Heart left ventricle (tissue), 13 donors: Measurements from ENCODE around the gene HOXB7.

ENCODE experiments used
- CTCF ChIP-seq, 12 donors: fragments of 200-600 bp; sonication (generic) in 4 of 12; IDR thresholded peaks; one replicate each; pipeline versions ENCODE4 v1.5.0 to v1.8.0; 2018 to 2022; ENCODE audit warnings: antibody characterized with exemption in 12 of 12, mild to moderate bottlenecking in 5 of 12
- POLR2A ChIP-seq, 2 donors: fragments of 450-650 bp; IDR thresholded peaks; one replicate each; pipeline ENCODE4 v1.6.1; 2017; ENCODE audit warnings: antibody characterized with exemption in 2 of 2, mild to moderate bottlenecking in 2 of 2, moderate library complexity in 2 of 2
- donor health status: ischemic (EF 13 %, LVEDD 7.1; RV severe dilation, severe dysfunction).
- donor health status: DM: no; HTN: yes; CAD: no.
- donor health status: DM: no; HTN: no; CAD: no.
- donor health status: ischemic (EF 25% LVEDD 6.9; RV normal size, moderate dysfunction).
- donor health status: ischemic (EF 25% LVEDD 5.7; RV mildly dilated, moderate dysfunction).
- donor health status: ischemic (EF 35%, LVEDD 5.7; RV mildly dilated, moderate dysfunction).
- donor health status: nonischemic (EF 11% LVEDD 7.7; RV severe dilation, severe dysfunction).
- donor health status: DM: yes; HTN: yes; CAD: no.
- donor health status: PGD.
- donor health status: ischemic (EF 29% LVEDD 5.4; RV normal size, mild dysfunction).
- donor health status: nonischemic (EF 23%, LVEDD 6.1; RV moderate dilation, normal function).

- TF ChIP-seq CTCF (IDR thresholded peaks at IDR 0.05) (no peak), POLR2A (IDR thresholded peaks at IDR 0.05) (no peak)
These were observed 42.1 kb downstream of the HOXB7 start for GRCh38 chr17:48568499-48569239.
